Fibroblast of gingiva (primary cell): ENCODE results near the gene MRPL36.
A peak's percentile ranks its signal among the peaks of the same experiment; 100 is the strongest.

ENCODE experiments used
- DNase-seq: peaks from one replicate; pipeline ENCODE4 v3.0.0-alpha.2; 2011; ENCODE audit warnings: low read depth

Gene MRPL36

DNA sequence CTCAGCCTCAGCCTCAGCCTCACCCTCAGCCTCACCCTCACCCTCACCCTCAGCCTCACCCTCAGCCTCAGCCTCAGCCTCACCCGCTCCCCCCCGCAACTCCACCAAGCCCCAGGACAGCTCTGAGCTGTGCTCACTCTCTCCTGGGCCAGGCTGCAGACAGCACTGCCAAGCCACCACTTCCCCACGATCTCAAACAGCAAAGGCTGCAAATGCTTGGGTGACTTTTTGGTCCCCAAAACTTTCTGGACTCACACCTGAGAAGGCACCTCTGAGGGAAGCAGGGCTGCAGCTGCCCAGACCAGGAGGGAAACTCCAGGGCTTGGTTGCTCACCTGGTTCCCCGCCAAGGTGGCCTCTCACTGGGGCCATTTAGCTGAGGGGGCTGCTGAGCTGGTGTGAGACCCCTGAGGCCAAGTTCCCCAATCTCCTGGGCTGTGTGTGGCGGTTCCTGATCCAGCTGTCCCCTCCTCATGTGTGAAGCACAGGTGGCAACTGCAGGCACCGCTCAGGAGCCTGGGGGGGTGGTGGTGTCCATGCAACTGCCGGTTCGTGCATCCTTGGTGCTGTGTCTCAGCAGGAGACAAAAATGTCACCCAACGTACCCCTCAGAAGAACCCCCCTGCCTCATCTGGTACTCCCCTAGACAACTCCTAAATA, 17.8 kb downstream of the MRPL36 start:
- DNase-seq = no peak

DNA sequence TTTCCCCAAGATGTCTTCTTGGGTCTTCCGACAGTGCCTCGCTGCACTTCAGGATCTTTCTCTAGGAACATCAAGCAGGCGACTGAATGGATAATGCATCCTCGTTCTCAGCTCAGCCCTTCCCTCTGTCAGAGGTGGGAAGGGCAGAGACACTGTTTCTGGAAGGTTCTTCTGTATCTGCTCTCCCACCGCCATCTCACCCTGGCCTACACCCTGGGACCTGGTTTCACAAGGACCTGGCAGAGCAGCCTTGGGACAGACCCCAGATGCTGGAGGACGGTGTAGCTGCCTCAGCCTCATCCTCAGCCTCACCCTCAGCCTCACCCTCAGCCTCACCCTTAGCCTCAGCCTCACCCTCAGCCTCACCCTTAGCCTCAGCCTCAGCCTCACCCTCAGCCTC, 18.5 kb downstream of the MRPL36 start:
- no peak for DNase-seq

DNA sequence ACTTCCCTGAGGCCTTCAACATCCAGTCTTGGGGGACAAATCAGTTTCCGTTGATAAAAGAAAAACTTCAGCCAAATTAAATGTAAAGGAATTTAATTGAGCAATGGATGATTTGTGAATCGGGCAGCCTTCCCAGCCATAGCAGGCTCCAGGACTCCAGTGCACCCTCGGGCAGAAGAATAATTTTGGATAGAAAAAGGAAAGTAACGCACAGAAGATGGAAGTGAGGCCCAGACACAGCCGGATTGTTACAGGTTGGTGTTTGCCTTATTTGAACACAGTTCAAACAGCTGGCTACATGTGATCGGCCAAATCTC, 19.1 kb downstream of the MRPL36 start:
- no peak for DNase-seq

DNA sequence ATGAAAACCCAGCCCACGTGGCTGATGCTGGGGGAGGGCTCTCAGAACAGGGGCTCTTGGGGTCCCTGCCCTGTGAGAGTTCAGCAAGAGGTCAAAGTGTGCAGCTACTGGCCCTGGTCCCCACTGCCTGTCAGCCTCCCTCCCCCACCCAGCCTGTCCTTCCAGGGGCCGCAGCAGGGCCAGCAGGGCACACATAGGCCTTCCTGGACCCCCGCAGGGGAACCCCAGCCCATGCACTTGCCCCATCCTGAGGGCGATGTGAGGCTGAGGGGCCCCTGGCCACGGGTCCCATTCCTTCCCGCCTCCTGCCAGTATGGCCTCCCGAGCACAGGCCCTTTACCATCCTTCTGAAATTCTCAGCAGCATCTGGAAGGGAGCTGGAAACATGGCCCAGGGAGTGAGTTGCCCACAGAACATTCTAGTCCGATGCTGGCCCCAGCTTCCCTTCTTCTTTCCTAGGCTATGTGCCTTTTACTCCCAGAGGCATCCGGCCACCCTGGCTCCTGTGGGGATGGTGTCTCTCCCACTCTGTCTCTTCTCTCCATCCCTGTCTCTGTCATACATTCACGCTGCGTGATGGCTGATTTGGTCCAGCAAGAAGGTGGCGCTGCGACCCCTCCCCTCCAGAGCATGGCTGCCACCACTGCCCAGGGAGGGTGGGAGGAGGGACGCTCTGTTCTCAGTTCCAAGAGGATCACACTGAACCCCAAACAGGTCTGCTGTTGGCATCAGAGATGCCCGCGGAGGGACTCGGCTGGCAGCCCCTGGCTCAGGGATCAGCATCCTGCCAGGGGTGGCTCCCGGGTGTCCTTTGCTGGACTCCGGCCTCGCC, 19.6 kb downstream of the MRPL36 start:
- no peak for DNase-seq

DNA sequence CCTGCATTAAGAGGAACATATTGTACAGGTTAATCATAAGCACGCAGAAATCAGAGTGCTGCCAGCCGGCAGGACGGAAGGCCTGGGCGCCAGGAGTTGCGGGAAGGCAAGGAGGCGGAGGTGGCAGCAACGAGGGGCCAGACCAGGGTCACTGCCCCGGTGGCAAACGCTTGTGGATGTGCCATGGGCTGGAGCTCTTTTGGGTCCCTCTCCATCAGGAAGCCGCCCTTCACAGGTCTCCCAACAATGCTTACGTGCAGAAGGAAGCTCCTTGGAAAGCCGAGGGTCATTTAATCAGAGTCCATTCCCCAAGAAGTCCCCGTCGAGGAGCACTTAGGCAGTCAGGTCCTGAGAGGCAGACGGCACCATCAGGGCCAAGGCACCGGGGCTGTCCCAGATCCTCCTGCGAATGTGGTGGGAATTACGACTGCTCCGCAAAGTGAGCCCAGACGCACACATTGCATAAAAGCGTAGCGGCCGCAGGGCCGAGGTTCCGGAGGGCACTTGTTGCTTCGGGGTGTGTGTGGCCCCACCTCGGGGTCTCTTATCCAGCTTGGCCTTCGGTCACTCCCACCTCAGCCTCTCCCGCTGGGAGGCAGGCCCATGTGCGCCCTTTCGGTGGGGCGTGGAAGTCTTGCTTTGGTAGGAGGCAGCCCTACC, 20.5 kb downstream of the MRPL36 start:
- no peak for DNase-seq

DNA sequence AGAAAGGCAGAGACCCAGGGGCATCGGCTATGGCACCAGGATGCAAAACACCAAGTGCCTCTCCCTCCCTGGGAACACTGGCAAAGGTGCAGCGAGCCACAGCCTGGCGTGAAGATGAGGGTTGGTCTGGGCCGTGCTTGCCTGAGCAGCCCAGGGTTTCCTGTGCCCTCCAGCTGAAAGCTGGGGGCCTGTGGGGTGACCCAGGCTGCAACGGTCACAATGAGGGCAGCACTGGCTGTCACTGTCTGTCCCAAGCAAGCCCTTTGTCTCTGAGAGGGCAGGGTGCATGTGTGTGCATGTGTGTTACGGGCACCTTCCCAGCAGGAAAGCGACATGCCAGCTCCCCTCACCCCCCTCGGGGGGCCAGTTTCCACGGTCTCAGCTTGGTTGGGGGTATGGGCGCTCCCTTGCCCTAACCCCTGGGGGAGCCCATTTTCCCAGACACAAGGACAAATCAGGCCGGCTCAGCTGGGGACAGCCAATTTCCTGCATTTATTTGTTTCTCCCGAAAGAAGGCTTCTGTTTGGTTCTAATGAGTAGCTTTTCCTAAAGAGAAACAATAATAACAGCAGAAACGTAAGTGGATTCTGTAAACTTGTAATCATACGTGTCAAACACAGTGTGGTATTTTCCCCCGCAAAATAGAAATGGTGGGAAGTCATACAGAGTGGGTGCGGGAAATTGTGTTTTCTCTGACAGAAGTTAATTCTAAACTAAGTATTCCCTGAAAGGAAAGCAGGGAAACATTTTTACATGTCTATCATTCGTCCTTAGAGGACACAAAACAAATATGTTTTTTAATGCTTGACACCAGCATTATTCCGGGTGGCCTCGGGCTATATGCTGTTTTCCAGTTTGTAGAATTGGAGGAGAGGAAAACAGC, 21.3 kb downstream of the MRPL36 start:
- no peak for DNase-seq

DNA sequence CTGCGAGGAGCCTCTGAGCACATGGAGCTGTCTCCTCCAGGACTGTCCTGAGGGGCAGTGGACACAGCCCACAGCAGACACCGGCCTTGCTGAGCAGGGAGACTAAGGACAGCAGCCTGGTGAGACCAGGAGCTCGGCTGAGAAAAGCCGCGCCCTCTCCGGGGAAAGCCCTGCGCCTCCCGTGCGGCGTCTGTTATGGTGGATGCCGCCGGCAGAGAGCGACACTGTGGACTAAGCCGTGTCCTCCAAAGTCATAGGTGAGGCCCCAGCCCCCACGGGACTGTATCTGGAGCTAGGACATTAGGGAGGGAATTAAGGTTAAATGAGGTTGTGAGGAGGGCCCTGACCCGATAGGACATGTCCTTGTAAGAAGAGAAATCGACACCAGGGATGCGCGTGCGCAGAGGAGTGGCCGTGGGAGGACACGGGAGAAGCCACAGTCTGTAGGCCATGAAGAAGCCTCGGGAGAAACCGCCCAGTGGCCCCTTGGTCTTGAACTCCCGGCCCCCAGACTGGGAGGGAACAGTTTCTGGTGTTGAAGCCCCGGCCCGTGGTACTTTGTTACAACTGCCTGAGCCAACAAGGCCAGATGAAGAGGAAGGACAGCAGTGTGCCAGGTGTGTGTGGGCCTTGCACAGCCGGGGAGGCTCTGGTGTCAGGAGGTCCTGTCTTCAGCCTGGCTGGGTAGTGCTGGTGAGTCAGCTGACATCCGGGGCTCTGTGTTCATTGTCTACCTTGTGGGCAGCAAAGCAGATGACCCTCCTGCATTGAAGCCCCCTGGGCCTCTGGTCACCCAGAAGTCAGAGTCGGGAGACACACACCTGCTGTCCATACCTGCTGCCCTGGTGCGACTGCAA, 22.1 kb downstream of the MRPL36 start:
- no peak for DNase-seq

DNA sequence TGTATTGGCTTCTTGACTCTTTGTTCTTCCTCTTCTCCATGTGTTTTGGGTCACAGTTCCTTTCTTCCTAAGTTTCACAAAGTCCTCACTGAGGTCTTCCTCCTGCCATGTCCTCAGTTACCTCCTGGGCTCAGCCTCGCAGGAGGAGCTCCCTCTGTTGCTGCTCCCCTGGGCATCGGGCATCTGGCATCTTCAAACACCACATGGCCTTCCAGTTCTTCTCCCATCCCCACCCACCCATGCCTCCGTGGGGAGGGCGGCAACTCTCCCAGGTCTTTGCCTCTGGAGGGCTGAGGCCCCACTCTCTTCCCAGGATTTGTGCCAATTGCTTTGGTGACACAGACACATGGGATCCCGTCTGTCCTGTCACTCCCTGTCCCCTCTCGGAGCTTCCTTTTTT, 22.8 kb downstream of the MRPL36 start:
- DNase-seq = no peak

DNA sequence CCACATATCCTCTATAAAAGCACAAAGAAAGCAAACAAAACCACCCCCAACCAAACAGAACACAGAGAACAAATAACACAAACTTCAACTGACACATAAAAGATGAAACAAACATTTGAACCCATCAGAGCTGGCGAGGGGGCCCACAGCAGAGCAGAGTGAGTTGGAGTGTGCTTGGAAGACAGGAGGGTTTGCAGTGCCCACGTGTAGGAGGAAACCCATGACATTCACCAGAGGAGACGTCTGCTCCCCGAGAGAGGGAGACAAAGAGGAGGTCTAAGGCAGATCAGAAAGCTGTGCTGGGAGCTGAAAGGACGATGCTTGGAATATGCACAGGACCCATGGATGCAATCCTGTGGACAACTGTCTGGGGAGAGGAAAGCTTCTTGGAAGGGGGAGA, 27.0 kb downstream of the MRPL36 start:
- DNase-seq = peak; percentile 20

DNA sequence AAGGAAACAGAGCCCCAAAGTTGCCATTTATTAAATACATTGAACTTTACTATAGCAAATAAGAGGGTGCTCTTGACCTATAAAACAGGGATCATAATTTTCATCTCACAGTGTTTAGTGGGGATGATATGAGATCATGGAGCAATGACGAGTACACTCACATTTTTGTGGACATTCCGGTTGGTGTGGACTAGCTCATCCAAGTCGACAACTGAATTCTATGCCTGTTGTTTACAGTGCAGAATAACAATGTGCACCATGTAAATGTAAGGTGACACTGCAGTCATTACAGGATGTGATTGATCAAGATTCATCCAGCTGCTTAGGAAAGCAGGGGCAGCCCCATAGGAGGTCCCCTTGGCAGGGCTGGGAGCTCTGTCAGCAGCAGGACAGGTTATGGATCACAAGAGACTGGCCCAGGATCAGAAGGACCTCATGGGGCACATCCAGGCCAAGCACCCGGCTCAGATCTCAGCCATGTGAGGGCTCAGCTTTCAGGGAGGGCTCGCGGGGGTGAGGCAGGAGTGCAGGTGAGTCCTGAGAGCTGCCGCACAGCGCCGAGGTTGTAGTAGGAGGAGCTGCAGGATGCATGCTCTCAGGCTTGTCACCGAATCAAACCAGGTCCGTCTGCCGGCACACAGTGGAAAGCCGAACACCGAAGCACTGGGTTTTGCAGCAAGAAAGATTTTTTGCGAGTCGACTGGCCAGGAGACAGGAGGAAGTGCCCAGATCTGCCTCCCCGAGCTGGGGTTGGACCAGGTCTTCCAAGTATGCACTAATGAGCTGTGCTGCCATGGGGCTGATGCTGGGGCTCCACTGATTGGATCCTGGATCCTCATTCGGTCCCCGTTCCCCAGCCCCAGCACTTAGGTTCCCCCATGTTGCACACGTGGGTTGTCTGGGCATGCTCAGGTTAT, 28.2 kb downstream of the MRPL36 start:
- no peak for DNase-seq

DNA sequence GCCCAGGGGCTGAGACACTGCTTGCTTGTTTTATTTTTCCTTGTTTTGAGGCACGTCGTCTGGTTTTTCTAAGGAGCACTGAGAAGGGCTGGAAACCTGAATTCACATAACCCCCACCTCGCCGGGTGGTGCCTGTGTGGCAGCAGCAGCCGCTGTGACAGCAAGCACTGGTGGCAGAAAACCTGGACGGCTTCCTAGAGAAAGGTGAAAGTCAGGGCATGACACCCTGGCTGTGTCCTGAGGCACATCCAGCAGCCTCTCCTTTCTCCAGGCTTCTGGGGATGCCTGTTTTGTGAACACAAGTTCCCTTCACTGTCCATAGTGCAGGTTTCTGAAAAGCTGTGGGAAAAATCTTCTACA, 29.2 kb downstream of the MRPL36 start:
- DNase-seq = no peak

DNA sequence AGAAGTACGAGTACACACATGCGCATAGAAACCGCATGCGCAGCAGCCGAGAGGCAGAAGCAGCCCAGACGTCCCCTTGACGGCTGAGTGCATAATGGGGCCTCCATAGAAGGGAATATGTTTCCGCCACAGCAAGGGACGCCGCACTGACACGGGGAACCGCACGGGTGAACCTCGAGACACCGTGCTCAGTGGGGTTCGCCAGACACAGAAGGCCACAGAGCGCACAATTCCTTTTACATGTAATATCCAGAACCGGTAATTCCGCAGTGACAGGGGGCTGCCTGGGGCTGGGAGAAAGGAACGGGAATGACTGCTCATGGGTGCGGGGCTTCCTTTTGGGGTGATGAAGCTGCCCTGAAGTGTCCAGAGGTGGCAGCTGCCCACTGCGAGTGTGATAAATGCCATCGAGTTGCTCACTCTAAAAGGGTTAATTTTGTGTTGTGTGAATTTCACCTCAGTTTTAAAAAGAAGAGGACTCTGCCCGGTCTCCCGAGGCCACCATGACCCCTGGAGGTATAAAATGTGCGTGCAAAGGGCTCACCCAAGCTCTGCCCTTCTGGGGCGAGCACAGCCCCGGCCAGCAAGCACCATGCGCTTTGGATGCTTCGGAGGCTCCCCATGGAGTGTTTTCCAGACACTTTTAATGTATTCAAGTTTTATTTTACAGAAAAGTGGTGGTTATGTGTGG, 29.7 kb downstream of the MRPL36 start:
- DNase-seq = no peak

DNA sequence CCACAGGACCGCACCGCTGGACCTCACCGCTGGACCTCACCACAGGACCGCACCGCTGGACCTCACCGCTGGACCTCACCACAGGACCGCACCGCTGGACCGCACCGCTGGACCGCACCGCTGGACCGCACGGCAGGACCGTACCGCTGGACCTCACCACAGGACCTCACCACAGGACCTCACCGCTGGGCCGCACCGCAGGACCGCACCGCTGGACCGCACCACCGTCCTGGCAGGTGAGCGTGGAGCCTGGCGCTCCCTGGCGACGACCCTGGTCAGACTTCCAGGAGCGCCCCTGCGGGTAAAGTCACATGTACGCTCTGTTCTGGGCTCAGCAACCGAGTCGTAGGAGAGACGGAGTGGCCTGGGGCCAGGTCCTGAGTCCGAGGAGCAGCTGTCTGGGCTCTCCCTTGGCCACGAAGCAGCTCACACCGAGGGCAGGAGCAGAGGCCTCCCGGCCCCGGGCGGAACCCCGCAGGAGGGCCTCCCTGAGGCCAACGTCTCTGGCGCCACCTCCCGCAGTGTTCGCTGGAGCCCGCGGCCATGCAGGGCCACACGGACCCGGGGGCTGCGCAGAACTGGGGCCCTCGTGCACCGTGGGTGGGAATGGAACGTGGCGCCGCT, 30.5 kb downstream of the MRPL36 start:
- no peak for DNase-seq

DNA sequence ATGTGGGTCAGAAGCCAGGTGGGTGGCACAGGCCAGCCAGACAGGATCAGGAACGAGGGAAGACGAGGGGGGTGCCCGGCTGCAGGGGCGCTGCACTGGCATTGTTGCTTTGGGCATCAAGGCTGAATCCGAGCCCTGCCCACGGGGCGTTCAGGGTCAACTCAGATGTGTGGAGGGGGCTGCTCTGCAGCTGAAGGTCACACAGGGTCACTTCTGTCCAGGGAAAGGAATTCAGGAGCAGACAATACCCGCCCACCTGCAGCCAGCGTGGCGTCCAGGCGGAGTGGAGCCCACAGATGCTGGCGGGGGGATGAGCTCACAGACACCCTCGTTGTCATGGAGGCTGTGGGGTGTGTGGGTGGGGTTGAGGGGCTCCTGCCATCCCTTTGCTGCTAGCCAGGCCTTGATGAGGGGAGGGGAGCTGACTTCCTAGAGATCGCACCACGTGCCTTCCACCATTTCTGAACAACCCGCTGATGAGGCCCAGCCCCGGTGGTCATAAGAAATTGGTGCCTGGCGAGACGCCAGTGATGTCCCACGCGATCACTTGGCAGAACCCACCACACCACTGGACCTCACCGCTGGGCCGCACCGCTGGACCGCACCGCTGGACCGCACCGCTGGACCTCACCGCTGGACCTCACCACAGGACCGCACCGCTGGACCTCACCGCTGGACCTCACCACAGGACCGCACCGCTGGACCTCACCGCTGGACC, 31.2 kb downstream of the MRPL36 start:
- no peak for DNase-seq

DNA sequence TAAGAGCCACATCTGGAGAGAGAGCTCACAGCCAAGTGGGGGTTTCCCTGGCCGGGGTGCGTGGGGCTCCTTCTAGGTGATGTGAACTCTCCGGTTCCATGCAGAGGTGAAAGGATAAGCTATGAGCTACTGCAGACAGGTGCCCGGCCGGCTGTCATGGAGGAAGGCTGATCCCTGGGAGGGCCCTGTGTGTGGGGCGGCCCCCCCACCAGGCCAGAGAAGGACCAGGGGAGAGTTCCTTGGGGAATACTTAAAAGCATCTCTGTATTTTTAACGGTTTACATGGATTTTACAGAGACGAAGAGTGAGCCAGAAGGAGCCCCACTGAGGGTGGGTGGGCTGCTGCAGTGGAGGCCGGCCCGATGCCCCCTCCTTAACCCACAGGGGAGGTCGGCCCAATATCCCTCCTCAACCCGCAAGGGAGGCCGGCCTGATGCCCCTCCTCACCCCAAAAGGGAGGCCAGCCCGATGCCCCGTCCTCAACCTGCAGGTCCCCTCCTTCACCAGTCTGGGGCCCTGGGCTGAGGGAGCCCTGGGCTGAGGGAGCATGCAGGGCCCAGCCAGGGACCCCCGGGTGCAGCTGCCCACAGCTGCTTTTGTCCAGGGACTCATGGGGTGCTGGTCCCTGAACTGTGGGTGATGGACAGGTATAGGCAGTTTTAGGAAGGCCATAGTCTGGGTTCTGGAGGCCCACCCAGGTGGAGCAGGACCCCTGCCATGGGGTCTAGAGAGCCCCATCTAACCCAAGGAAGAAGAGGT, 31.9 kb downstream of the MRPL36 start:
- no peak for DNase-seq

DNA sequence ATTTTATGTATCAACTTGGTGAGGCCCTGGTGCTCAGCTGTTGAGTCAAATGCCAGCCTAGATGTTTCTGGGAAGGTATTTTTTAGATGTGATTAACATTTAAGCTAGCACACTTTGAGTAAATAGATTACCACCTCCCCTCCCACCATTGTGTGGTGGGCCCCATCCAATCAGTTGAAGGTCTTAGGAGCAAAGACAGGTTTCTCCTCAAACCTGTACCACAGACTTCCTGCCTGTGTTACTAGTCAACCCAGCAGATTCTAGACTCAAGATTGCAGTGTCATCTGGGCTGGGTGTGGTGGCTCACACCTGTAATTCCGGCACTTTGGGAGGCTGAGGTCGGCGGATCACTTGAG, 33.8 kb downstream of the MRPL36 start:
- DNase-seq = no peak

DNA sequence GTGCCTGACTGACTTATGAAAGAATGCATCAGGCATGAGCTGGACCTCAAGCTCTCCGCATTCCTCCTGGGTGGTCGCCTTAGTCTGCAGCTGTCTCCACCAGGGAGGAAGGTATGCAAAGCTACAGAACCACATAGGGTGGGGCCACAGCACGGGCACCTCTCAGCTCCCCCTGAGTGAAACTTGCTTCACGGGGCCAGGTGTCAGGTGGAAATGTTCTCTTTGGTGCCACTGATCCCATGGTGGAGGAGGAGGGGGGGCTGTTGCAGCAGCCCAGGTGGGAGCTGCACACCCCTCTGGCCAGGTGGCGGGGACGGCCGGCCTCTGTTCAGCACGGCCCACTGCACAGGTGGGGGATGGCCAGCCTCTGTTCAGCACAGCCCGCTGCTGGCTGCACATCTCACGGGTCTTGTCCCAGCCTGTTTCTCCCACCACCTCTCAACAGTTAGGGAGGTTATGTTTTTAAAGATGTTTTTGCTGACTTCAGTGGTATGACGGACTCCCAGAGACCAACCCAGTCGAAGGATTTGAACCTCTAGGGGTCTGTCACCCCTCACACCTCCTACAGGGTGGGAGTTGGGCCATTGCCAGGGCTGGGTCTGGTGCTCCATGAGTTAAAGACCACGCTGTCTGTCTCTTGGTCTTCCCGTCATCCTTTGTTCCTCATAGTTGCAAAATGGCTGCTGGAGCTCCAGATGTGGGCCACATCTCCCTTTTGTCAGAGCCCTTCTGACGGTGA, 34.3 kb downstream of the MRPL36 start:
- DNase-seq = no peak
